Left lung (tissue), 10 donors: ENCODE data around the gene KLK15. TPM values are rescaled to one million over a fixed set of nuclear protein-coding genes. Genes with fewer than 3 reads are reported as not detected.
A peak's percentile ranks its signal among the peaks of the same experiment; 100 is the strongest.

Experiments used
- ATAC-seq: fragments of 200-7000 bp; cut with Tn5 transposase; one replicate; pipeline ENCODE4 v1.9.1; 2020; ENCODE audit warnings: moderate library complexity
- DNase-seq, 4 donors: peaks; one replicate each; pipeline ENCODE4 v3.0.0-alpha.2; 2013 to 2020
- H3K27ac ChIP-seq, 2 donors: fragments of 200-600 bp; sonication (generic) in 1 of 2; one replicate each; pipeline versions ENCODE4 v1.5.0 to v1.8.0; 2020 to 2021
- H3K27me3 ChIP-seq, 2 donors: fragments of 200-600 bp; sonication (generic) in 1 of 2; one replicate each; pipeline versions ENCODE4 v1.5.0 to v1.8.0; 2020 to 2021
- H3K36me3 ChIP-seq, 2 donors: fragments of 200-600 bp; sonication (generic) in 1 of 2; one replicate each; pipeline versions ENCODE4 v1.5.0 to v1.8.0; 2020 to 2021
- H3K4me1 ChIP-seq, 2 donors: fragments of 200-600 bp; one replicate each; pipeline ENCODE4 v1.8.0; 2021
- H3K4me3 ChIP-seq, 2 donors: fragments of 200-600 bp; sonication (generic) in 1 of 2; one replicate each; pipeline versions ENCODE4 v1.5.0 to v1.8.0; 2020 to 2021; ENCODE audit warnings: mild to moderate bottlenecking in 1 of 2
- H3K9me3 ChIP-seq, 2 donors: fragments of 200-600 bp; sonication (generic) in 1 of 2; one replicate each; pipeline versions ENCODE4 v1.5.0 to v1.8.0; 2020 to 2021
- intact Hi-C, 2 donors: fragments of 100-400 bp; cut with DNase I; formaldehyde crosslinking; loops; one replicate each; pipeline versions ENCODE4 v1.11.2 to v1.14.2; 2022
- polyA plus RNA-seq, 6 donors: library from polyadenylated mRNA; unstranded; fragments of 120-200 nt; gene quantifications; one replicate each; pipeline ENCODE4 v1.2.1, GENCODE V29; 2013; ENCODE audit not compliant: insufficient read length in 6 of 6
- total RNA-seq, 2 donors: library from RNA; stranded (reverse); fragmentation: NEBNext Ultra II Directional; extraction: Animal tissue kit (Norgen Biotek cat#: 25700); gene quantifications; one replicate each; pipeline ENCODE4 v1.2.1, GENCODE V29; 2021
- TF ChIP-seq, protein P1 (sequence below), 2 donors: fragments of 200-600 bp; sonication (generic) in 1 of 2; IDR thresholded peaks; one replicate each; pipeline versions ENCODE4 v1.5.0 to v1.8.0; 2021; ENCODE audit warnings: antibody characterized with exemption in 2 of 2
- donor health status: DM: no; HTN: yes; CAD: no.
- donor health status: DM: no; HTN: no; CAD: no.

Gene KLK15
- total and polyA plus RNA-seq, 8 donors: not detected

DNA sequence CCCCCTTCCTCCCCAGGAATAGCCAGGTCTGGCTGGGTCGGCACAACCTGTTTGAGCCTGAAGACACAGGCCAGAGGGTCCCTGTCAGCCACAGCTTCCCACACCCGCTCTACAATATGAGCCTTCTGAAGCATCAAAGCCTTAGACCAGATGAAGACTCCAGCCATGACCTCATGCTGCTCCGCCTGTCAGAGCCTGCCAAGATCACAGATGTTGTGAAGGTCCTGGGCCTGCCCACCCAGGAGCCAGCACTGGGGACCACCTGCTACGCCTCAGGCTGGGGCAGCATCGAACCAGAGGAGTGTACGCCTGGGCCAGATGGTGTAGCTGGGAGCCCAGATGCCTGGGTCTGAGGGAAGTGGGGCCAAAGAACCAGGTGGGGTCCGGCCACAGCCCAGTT lies 43.1 kb upstream of the KLK15 start:
- Histone ChIP-seq H3K9me3 (no peaks in the 10 kb centered on the region), H3K4me1 (no peaks in the 10 kb centered on the region), H3K36me3 (no peaks in the 10 kb centered on the region), H3K27me3 (peaks cover 0 to 92% of the 10 kb centered on the region in 2 donors), H3K4me3 (no peak overlapping the region), H3K27ac (no peak overlapping the region)
- TF ChIP-seq, protein P1, sequence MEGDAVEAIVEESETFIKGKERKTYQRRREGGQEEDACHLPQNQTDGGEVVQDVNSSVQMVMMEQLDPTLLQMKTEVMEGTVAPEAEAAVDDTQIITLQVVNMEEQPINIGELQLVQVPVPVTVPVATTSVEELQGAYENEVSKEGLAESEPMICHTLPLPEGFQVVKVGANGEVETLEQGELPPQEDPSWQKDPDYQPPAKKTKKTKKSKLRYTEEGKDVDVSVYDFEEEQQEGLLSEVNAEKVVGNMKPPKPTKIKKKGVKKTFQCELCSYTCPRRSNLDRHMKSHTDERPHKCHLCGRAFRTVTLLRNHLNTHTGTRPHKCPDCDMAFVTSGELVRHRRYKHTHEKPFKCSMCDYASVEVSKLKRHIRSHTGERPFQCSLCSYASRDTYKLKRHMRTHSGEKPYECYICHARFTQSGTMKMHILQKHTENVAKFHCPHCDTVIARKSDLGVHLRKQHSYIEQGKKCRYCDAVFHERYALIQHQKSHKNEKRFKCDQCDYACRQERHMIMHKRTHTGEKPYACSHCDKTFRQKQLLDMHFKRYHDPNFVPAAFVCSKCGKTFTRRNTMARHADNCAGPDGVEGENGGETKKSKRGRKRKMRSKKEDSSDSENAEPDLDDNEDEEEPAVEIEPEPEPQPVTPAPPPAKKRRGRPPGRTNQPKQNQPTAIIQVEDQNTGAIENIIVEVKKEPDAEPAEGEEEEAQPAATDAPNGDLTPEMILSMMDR (IDR thresholded peaks at IDR 0.05): no peak
- intact Hi-C loops: no loop called here
- ATAC-seq (no peak), DNase-seq (no peak)

DNA sequence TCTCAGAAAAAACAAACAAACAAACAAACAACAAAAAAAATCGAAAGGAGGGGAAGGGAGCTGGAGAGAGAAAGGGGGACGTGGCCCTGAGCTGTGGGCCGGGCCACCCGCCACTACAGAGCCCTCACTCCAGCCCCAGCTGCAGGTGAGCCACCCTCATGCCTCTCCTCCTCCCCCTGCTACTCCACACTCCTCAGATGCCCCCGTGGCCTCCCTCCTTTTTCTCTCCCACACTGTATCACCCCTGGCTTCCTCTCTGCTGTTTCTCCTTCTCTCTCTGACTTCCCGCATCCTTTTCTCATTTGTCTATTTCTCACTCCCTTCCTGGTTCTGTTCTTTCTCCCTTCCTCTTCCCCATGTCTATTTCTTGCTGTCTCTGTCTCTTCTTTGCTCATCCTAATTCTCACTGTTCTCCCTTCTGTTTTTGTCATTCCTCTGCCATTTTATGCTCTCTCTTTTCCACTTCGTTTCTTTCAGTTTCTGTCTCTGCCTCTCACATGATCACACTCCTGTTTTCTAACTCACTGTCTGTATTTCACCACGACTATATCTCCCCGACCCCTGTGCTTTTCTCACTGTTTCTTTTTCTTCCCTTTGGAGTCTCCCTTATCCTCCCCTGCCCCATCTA lies 42.5 kb upstream of the KLK15 start:
- Histone ChIP-seq H3K36me3 (no peaks in the 10 kb centered on the region), H3K27me3 (peaks cover 0 to 91% of the 10 kb centered on the region in 2 donors), H3K4me1 (no peaks in the 10 kb centered on the region), H3K27ac (no peak overlapping the region), H3K9me3 (no peaks in the 10 kb centered on the region), H3K4me3 (no peak overlapping the region)
- TF ChIP-seq, protein P1 (IDR thresholded peaks at IDR 0.05): no peak
- ATAC-seq (no peak), DNase-seq (no peak)
- intact Hi-C loops: no loop called here

DNA sequence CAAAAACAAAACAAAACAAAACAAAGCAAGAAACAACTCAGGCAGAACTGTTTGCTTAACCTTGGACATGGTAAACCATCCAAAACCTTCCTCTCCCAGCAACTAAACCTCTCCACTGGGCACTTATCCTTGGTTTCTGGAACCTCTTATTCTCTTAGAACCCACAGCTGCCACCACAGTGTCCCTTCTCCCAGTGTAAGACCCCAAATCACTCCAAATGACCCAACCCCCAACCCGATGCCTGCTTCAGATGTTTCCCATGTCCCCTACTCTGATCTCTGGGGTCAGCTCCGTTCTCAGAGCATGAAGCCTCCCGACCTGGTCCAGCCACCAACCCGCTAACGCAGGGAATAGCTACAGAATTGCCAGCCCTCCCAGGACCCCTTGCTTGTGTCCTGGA lies 40.8 kb upstream of the KLK15 start:
- no peaks in the 10 kb centered on the region for H3K9me3 ChIP-seq
- no peak for DNase-seq
- H3K4me3 ChIP-seq: no peak overlapping the region
- H3K27ac ChIP-seq: no peak overlapping the region
- peaks cover 0 to 91% of the 10 kb centered on the region in 2 donors for H3K27me3 ChIP-seq
- no peak for ATAC-seq
- TF ChIP-seq, protein P1 (IDR thresholded peaks at IDR 0.05): no peak
- H3K4me1 ChIP-seq: no peaks in the 10 kb centered on the region
- intact Hi-C loops: no loop called here
- H3K36me3 ChIP-seq: no peaks in the 10 kb centered on the region

DNA sequence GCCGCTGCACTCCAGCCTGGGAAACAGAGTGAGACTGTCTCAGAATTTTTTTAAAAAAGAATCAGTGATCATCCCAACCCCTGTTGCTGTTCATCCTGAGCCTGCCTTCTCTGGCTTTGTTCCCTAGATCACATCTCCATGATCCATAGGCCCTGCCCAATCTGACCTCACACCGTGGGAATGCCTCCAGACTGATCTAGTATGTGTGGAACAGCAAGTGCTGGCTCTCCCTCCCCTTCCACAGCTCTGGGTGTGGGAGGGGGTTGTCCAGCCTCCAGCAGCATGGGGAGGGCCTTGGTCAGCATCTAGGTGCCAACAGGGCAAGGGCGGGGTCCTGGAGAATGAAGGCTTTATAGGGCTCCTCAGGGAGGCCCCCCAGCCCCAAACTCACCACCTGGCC lies 39.7 kb upstream of the KLK15 start, which contains the start of gene KLK2:
KLK2 (plus strand) TSS at position 384 of the 400 bp plus-strand sequence. CDS start 35 bp downstream, outside the sequence.
- no peaks in the 10 kb centered on the region for H3K36me3 ChIP-seq
- TF ChIP-seq, protein P1 (IDR thresholded peaks at IDR 0.05): no peak
- H3K27ac ChIP-seq: no peak within 1 kb of the TSS
- intact Hi-C loops: no loop called here
- ATAC-seq: no peak
- no peaks in the 10 kb centered on the region for H3K9me3 ChIP-seq
- no peak within 1 kb of the TSS for H3K4me3 ChIP-seq
- H3K4me1 ChIP-seq: no peaks in the 10 kb centered on the region
- no peak for DNase-seq
- peaks cover 0 to 91% of the 10 kb centered on the region in 2 donors for H3K27me3 ChIP-seq

DNA sequence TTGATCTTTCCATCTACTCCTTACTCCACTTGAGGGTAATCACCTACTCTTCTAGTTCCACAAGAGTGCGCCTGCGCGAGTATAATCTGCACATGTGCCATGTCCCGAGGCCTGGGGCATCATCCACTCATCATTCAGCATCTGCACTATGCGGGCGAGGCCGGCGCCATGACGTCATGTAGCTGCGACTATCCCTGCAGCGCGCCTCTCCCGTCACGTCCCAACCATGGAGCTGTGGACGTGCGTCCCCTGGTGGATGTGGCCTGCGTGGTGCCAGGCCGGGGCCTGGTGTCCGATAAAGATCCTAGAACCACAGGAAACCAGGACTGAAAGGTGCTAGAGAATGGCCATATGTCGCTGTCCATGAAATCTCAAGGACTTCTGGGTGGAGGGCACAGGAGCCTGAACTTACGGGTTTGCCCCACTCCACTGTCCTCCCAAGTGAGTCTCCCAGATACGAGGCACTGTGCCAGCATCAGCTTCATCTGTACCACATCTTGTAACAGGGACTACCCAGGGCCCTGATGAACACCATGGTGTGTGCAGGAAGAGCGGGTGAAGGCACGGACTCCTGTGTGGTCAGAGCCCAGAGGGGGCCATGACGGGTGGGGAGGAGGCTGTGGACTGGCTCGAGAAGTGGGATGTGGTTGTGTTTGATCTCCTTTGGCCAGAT lies 37.2 kb upstream of the KLK15 start:
- DNase-seq (peak in 1 of 4 donors; percentile 76), ATAC-seq (no peak)
- no peak overlapping the region for H3K4me3 ChIP-seq
- no peak overlapping the region for H3K27ac ChIP-seq
- TF ChIP-seq, protein P1 (IDR thresholded peaks at IDR 0.05): no peak
- no peaks in the 10 kb centered on the region for H3K36me3 ChIP-seq
- H3K9me3 ChIP-seq: no peaks in the 10 kb centered on the region
- H3K4me1 ChIP-seq: no peaks in the 10 kb centered on the region
- peaks cover 0 to 87% of the 10 kb centered on the region in 2 donors for H3K27me3 ChIP-seq
- intact Hi-C loops: no loop called here
